Immature natural killer cell (primary cell): ENCODE data around the gene FRMPD3. TPM values are rescaled to one million over a fixed set of nuclear protein-coding genes. Genes with fewer than 3 reads are reported as not detected.
"Not testable (repeated sequence)": the region's sequence is repeated elsewhere in the genome, so short reads cannot be mapped to it uniquely, and the experiment has no call there.

Source experiments
- DNase-seq, 3 donors: peaks; one replicate each; pipeline ENCODE4 v3.0.0; 2022; ENCODE audit warnings: mixed read lengths in 1 of 3
- H3K27ac Mint-ChIP-seq, 6 donors: one replicate each; pipeline ENCODE4 v1.8.0; 2020; ENCODE audit warnings: mixed read lengths in 6 of 6, mild to moderate bottlenecking in 5 of 6, inconsistent platforms in 4 of 6, moderate library complexity in 3 of 6
- H3K27me3 Mint-ChIP-seq, 3 donors: one replicate each; pipeline ENCODE4 v1.8.0; 2020 to 2021; ENCODE audit warnings: low read depth in 3 of 3, mild to moderate bottlenecking in 3 of 3, mixed read lengths in 3 of 3, moderate library complexity in 3 of 3, inconsistent platforms in 1 of 3
- H3K36me3 Mint-ChIP-seq, 3 donors: one replicate each; pipeline ENCODE4 v1.8.0; 2020; ENCODE audit warnings: mixed read lengths in 3 of 3, inconsistent platforms in 2 of 3, mild to moderate bottlenecking in 2 of 3
- H3K4me1 Mint-ChIP-seq, 2 donors: one replicate each; pipeline ENCODE4 v1.8.0; 2020; ENCODE audit warnings: inconsistent platforms in 2 of 2, mild to moderate bottlenecking in 2 of 2, mixed read lengths in 2 of 2, moderate library complexity in 1 of 2
- H3K4me3 Mint-ChIP-seq, 5 donors: one replicate each; pipeline ENCODE4 v1.8.0; 2020; ENCODE audit warnings: mild to moderate bottlenecking in 5 of 5, mixed read lengths in 5 of 5, inconsistent platforms in 3 of 5, moderate library complexity in 3 of 5
- H3K9me3 Mint-ChIP-seq, 6 donors: one replicate each; pipeline ENCODE4 v1.8.0; 2020; ENCODE audit warnings: mild to moderate bottlenecking in 6 of 6, mixed read lengths in 6 of 6, inconsistent platforms in 4 of 6, moderate library complexity in 3 of 6
- polyA plus RNA-seq, 3 donors: library from polyadenylated mRNA; unstranded; fragments of 300-500 nt; fragmentation: Illumina TruSeq; gene quantifications; one replicate each; pipeline ENCODE4 v1.2.3, GENCODE V29; 2021

FRMPD3 gene
- polyA plus RNA-seq, 3 donors from 2014 or later, result 0.18 TPM; not detected in 2

GRCh38 chrX:107452581-107452980 lies 3.1 kb downstream of the FRMPD3 start:
- H3K27me3 Mint-ChIP-seq, result peaks cover 7 to 17% (median 17%) of the 10 kb centered on the region in 3 donors
- H3K4me1 Mint-ChIP-seq, result peaks cover 8 to 35% of the 10 kb centered on the region in 2 donors
- H3K36me3 Mint-ChIP-seq, result no peaks in the 10 kb centered on the region
- peak overlapping the region in 1 of 5 donors; percentile 33 for H3K4me3 Mint-ChIP-seq
- no peak for DNase-seq
- no peak overlapping the region for H3K27ac Mint-ChIP-seq
- H3K9me3 Mint-ChIP-seq, result no peaks in the 10 kb centered on the region

- Mint-ChIP-seq H3K27me3 (peaks cover 7 to 16% (median 15%) of the 10 kb centered on the region in 3 donors), H3K36me3 (no peaks in the 10 kb centered on the region), H3K9me3 (no peaks in the 10 kb centered on the region), H3K27ac (no peak overlapping the region), H3K4me1 (peaks cover 0 to 30% of the 10 kb centered on the region in 2 donors), H3K4me3 (no peak overlapping the region)
- DNase-seq, result peak; percentile 48 to 64 (median 52)
Observed at GRCh38 chrX:107454302-107454701, 4.8 kb downstream of the FRMPD3 start.

GRCh38 chrX:107457289-107457688 lies 7.8 kb downstream of the FRMPD3 start:
- H3K36me3 Mint-ChIP-seq, result peaks cover 0 to 6% (median 0%) of the 10 kb centered on the region in 3 donors
- no peak overlapping the region for H3K27ac Mint-ChIP-seq
- no peak for DNase-seq
- H3K9me3 Mint-ChIP-seq, result no peaks in the 10 kb centered on the region
- no peak overlapping the region for H3K4me3 Mint-ChIP-seq
- H3K27me3 Mint-ChIP-seq, result peaks cover 4 to 11% (median 5%) of the 10 kb centered on the region in 3 donors
- H3K4me1 Mint-ChIP-seq, result peaks cover 0 to 9% of the 10 kb centered on the region in 2 donors

DNA sequence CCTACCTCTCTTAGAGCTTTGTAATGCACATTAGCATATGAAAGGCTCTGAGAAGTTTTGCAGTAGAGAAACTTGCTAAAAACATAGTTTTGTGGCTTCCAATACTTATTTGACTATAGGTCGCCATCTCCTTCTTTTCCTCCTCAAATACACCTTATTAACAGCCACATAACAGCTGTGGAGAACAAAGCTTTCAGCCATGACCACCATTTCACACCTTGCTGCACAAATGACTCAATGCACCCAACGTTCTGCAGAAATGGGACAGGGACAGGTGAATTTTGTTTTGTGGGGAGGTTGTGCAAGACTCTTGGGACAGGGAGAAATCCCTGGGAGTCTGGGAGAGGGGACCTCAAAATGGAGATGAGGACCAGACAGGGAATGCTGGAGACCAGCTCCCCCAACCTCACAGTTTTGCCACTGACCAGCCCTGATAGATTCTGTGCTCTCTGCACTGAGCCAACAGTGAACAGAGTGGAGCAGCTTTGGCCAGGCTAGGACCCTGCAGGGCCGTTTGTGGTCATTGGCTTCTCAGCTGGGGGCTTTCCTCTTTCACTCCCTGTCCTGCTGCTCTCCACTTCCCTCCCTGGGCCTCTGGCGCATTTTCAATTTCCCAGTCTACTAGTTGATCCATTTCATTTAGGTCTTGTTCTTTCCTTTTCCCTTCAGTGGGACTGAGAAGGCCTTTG lies 16.6 kb downstream of the FRMPD3 start:
- no peak for DNase-seq
- no peaks in the 10 kb centered on the region for H3K9me3 Mint-ChIP-seq
- no peak overlapping the region for H3K4me3 Mint-ChIP-seq
- H3K27ac Mint-ChIP-seq, result no peak overlapping the region
- H3K27me3 Mint-ChIP-seq, result peaks cover 0 to 5% (median 0%) of the 10 kb centered on the region in 3 donors
- peaks cover 0 to 9% (median 0%) of the 10 kb centered on the region in 3 donors for H3K36me3 Mint-ChIP-seq
- H3K4me1 Mint-ChIP-seq, result no peaks in the 10 kb centered on the region

- peaks cover 0 to 4% (median 0%) of the 10 kb centered on the region in 3 donors for H3K36me3 Mint-ChIP-seq
- no peaks in the 10 kb centered on the region for H3K9me3 Mint-ChIP-seq
- H3K4me3 Mint-ChIP-seq, result no peak overlapping the region
Observed at GRCh38 chrX:107467271-107467670, 17.8 kb downstream of the FRMPD3 start.

GRCh38 chrX:107470198-107470597 lies 20.7 kb downstream of the FRMPD3 start:
- no peaks in the 10 kb centered on the region for H3K36me3 Mint-ChIP-seq
- H3K9me3 Mint-ChIP-seq, result peaks cover 0 to 2% (median 0%) of the 10 kb centered on the region in 6 donors
- H3K4me3 Mint-ChIP-seq, result no peak overlapping the region
- DNase-seq, result no peak
- no peaks in the 10 kb centered on the region for H3K27me3 Mint-ChIP-seq
- peaks cover 0 to 2% of the 10 kb centered on the region in 2 donors for H3K4me1 Mint-ChIP-seq
- H3K27ac Mint-ChIP-seq, result no peak overlapping the region

More at GRCh38 chrX:107467271-107467670, 17.8 kb downstream of the FRMPD3 start:
- DNase-seq, result no peak
- H3K4me1 Mint-ChIP-seq, result no peaks in the 10 kb centered on the region
- H3K27ac Mint-ChIP-seq, result no peak overlapping the region
- H3K27me3 Mint-ChIP-seq, result no peaks in the 10 kb centered on the region

GRCh38 chrX:107470971-107471370 lies 21.5 kb downstream of the FRMPD3 start:
- Mint-ChIP-seq H3K27ac (no peak overlapping the region), H3K27me3 (no peaks in the 10 kb centered on the region), H3K36me3 (no peaks in the 10 kb centered on the region), H3K9me3 (peaks cover 0 to 2% (median 0%) of the 10 kb centered on the region in 6 donors), H3K4me1 (peaks cover 0 to 4% of the 10 kb centered on the region in 2 donors), H3K4me3 (no peak overlapping the region)
- no peak for DNase-seq

DNA sequence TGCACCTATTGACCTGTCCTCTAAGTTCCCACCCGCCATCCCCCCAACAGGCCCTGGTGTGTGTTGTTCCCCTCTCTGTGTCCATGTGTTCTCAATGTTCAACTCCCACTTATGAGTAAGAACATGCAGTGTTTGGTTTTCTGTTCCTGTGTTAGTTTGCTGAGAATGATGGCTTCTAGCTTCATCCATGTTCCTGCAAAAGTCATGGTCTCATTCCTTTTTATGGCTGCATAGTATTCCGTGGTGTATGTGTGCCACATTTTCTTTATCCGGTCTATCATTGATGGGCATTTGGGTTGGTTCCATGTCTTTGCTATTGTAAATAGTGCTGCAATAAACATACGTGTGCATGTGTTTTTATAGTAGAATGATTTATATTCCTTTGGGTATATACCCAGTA lies 22.0 kb downstream of the FRMPD3 start:
- not testable (repeated sequence) for H3K27me3 Mint-ChIP-seq, H3K36me3 Mint-ChIP-seq, DNase-seq, H3K27ac Mint-ChIP-seq, H3K4me1 Mint-ChIP-seq, H3K9me3 Mint-ChIP-seq, H3K4me3 Mint-ChIP-seq

GRCh38 chrX:107477406-107477805 lies 28.0 kb downstream of the FRMPD3 start:
- Mint-ChIP-seq H3K9me3 (peaks cover 0 to 2% (median 0%) of the 10 kb centered on the region in 6 donors), H3K4me3 (no peak overlapping the region), H3K4me1 (peaks cover 19 to 22% of the 10 kb centered on the region in 2 donors), H3K27ac (no peak overlapping the region), H3K36me3 (no peaks in the 10 kb centered on the region), H3K27me3 (peaks cover 2 to 20% (median 8%) of the 10 kb centered on the region in 3 donors)
- DNase-seq, result no peak

GRCh38 chrX:107480272-107480671 lies 30.8 kb downstream of the FRMPD3 start:
- no peaks in the 10 kb centered on the region for H3K36me3 Mint-ChIP-seq
- peaks cover 17 to 22% of the 10 kb centered on the region in 2 donors for H3K4me1 Mint-ChIP-seq
- H3K9me3 Mint-ChIP-seq, result no peaks in the 10 kb centered on the region
- DNase-seq, result peak; percentile 32 to 58 (median 47)
- peak overlapping the region in 4 of 5 donors; percentile 47 to 68 (median 58) for H3K4me3 Mint-ChIP-seq
- H3K27ac Mint-ChIP-seq, result peak overlapping the region in 1 of 6 donors; percentile 70
- peaks cover 2 to 20% (median 10%) of the 10 kb centered on the region in 3 donors for H3K27me3 Mint-ChIP-seq

DNA sequence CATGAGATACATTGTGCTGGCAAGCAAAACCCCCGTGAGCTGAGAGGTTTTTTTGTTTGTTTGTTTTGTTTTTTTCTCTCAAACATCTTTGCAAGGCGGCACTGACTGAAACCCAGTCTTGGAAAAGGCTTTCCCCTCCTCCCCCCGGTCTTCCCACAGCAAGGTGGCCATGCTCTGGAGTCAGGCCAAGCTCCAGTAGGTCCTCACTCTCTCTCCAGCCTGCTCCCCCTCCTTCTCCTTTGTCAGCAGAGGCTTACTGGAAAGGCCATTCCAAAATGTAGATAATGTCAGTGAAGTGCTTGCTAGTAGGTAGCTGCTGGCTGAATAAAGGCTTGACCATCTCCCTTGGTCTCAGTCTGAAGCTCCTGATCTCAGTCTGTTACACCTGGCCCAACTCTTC lies 32.6 kb downstream of the FRMPD3 start:
- peaks cover 3 to 20% (median 10%) of the 10 kb centered on the region in 3 donors for H3K27me3 Mint-ChIP-seq
- peaks cover 20 to 29% of the 10 kb centered on the region in 2 donors for H3K4me1 Mint-ChIP-seq
- no peak overlapping the region for H3K27ac Mint-ChIP-seq
- H3K9me3 Mint-ChIP-seq, result no peaks in the 10 kb centered on the region
- H3K36me3 Mint-ChIP-seq, result no peaks in the 10 kb centered on the region
- H3K4me3 Mint-ChIP-seq, result no peak overlapping the region
- DNase-seq, result no peak

DNA sequence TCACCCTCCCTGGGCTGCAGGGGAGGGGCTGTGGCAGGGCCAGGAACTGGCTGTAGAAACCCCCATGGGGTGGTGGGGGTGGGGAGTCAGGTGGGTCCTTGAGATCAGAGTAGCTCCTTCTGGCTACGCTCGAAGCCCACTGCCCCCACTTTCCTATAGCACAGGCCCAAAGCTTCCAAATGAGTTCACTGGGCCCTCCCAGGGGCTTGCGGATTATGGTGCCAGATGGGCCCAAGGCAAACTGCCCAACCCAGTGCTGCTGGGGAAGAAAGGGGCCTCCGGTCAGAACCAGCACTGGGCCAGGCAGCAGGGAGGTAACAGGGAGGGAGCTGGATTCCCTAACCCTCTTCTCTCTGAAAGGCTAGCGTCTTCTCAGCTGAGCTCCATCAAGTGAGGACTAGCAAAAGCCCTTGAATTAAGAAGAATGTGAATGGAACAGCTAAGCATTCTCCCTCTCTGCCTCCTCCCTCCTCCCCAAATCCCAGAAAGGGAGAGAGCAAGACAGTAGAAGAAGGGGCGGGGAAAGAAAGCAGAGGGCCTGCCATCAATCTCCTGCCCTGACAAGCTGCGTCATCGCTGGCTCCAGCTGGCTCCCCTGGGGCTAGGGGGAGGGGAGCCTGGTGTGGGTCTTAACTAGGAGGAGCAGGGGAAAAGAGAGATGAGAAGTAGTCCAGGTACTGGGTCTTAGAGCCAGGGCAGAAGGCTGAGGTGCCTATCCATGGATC lies 34.7 kb downstream of the FRMPD3 start:
- Mint-ChIP-seq H3K4me3 (no peak overlapping the region), H3K9me3 (no peaks in the 10 kb centered on the region), H3K4me1 (peaks cover 20 to 28% of the 10 kb centered on the region in 2 donors), H3K36me3 (no peaks in the 10 kb centered on the region), H3K27ac (no peak overlapping the region), H3K27me3 (peaks cover 5 to 20% (median 9%) of the 10 kb centered on the region in 3 donors)
- DNase-seq, result no peak

GRCh38 chrX:107485013-107485412 lies 35.6 kb downstream of the FRMPD3 start:
- Mint-ChIP-seq H3K27ac (no peak overlapping the region), H3K4me1 (peaks cover 15 to 20% of the 10 kb centered on the region in 2 donors)

GRCh38 chrX:107493141-107493540 lies 43.7 kb downstream of the FRMPD3 start:
- no peak overlapping the region for H3K27ac Mint-ChIP-seq
- peaks cover 0 to 3% (median 0%) of the 10 kb centered on the region in 3 donors for H3K36me3 Mint-ChIP-seq
- DNase-seq, result no peak
- H3K9me3 Mint-ChIP-seq, result no peaks in the 10 kb centered on the region
- peaks cover 0 to 1% (median 0%) of the 10 kb centered on the region in 3 donors for H3K27me3 Mint-ChIP-seq
- H3K4me3 Mint-ChIP-seq, result no peak overlapping the region
- no peaks in the 10 kb centered on the region for H3K4me1 Mint-ChIP-seq

More at GRCh38 chrX:107485013-107485412, 35.6 kb downstream of the FRMPD3 start:
- no peaks in the 10 kb centered on the region for H3K9me3 Mint-ChIP-seq
- no peak for DNase-seq
- H3K27me3 Mint-ChIP-seq, result peaks cover 5 to 15% (median 8%) of the 10 kb centered on the region in 3 donors
- H3K36me3 Mint-ChIP-seq, result no peaks in the 10 kb centered on the region
- no peak overlapping the region for H3K4me3 Mint-ChIP-seq
